C4-2B (cell line): ENCODE measurements around the gene COMMD4.

Source experiments
- H3K27ac ChIP-seq: fragments of 450-650 bp; 2 replicates; pipeline ENCODE4 v1.5.1; 2017
- ZFX ChIP-seq: fragments of 450-650 bp; IDR thresholded peaks from 2 replicates; pipeline ENCODE4 v1.6.1; 2017
- TF ChIP-seq, protein P1 (sequence below): fragments of 450-650 bp; conservative IDR thresholded peaks from 2 replicates; pipeline ENCODE4 v1.5.1; 2017; ENCODE audit warnings: mild to moderate bottlenecking

Gene COMMD4

GRCh38 chr15:75361361-75361988, 25.6 kb downstream of the COMMD4 start:
- TF ChIP-seq ZFX, result no peak
- TF ChIP-seq, protein P1, sequence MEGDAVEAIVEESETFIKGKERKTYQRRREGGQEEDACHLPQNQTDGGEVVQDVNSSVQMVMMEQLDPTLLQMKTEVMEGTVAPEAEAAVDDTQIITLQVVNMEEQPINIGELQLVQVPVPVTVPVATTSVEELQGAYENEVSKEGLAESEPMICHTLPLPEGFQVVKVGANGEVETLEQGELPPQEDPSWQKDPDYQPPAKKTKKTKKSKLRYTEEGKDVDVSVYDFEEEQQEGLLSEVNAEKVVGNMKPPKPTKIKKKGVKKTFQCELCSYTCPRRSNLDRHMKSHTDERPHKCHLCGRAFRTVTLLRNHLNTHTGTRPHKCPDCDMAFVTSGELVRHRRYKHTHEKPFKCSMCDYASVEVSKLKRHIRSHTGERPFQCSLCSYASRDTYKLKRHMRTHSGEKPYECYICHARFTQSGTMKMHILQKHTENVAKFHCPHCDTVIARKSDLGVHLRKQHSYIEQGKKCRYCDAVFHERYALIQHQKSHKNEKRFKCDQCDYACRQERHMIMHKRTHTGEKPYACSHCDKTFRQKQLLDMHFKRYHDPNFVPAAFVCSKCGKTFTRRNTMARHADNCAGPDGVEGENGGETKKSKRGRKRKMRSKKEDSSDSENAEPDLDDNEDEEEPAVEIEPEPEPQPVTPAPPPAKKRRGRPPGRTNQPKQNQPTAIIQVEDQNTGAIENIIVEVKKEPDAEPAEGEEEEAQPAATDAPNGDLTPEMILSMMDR, result no peak
- H3K27ac ChIP-seq, result no peak overlapping the region

GRCh38 chr15:75361989-75362641, 26.3 kb downstream of the COMMD4 start:
- no peak overlapping the region for H3K27ac ChIP-seq
- TF ChIP-seq ZFX, result no peak
- TF ChIP-seq, protein P1, result no peak

- no peak overlapping the region for H3K27ac ChIP-seq
- TF ChIP-seq, protein P1, result no peak
- TF ChIP-seq ZFX, result no peak
Measured at GRCh38 chr15:75362642-75363249, 26.9 kb downstream of the COMMD4 start.

DNA sequence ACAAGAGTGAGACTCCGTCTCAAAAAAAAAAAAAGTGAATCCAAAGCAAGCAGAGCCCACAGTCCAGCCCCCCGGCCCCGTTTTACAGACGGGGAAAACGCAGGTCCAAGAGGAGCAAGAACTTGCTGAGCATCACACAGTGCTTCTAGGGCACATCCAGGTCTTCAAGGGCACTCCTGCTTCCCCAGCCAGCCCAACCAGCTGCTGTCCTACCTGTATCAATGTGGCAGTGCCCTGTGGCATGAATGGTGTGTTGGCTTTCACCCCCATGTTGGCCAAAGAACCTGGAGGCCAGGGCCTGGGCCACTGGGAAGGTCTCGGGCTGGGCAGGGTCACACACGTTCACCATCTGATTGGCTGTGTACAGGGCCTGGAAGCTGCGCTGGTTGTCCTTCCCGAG, 27.9 kb downstream of the COMMD4 start:
- H3K27ac ChIP-seq, result no peak overlapping the region
- TF ChIP-seq, protein P1, result no peak
- TF ChIP-seq ZFX, result no peak

DNA sequence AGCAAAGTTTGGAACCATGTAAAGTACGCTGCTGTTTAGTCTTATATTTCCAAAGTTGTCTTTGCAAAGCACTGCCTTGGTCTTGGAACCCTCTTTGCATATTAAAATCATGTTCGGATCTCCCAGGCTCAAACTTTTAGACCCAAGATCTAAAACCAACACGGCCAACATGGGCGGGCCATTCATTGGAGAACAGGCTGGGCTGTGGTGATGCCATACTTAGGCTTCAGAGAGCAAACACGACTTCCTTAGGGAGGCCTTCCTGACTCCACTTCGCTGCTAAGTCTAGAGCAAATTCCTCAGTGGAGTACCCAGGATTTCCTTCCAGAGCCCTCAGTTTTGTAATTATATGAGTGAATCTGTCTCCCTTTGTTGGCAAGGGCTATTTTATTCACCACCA, 29.0 kb downstream of the COMMD4 start:
- TF ChIP-seq, protein P1, result no peak
- TF ChIP-seq ZFX, result no peak
- no peak overlapping the region for H3K27ac ChIP-seq

- H3K27ac ChIP-seq, result no peak overlapping the region
- TF ChIP-seq, protein P1, result no peak
- no peak for TF ChIP-seq ZFX
Measured at GRCh38 chr15:75366163-75366562, 30.3 kb downstream of the COMMD4 start.

DNA sequence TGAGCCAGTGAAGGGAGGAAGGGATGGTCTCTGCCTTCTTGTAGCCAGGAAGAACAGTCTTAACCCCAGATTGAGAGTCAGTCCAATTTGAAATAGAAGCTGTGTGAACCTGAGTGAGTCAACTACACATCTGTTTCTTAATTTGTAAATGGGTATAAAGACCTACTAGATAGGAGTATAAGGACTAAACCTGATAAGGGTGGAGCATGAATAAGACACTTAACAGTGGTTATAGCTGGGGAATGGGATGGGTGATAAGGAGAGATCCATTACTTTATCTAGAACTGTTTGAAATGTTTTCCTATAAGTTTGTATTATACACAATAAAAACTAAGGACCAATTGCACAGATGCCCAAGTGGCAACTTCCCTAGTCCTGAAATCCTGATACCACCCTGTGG, 31.1 kb downstream of the COMMD4 start:
- TF ChIP-seq ZFX, result no peak
- TF ChIP-seq, protein P1, result no peak
- H3K27ac ChIP-seq, result peak overlapping the region; percentile 93; the same call in 1 of the 2 replicates
